Lung microvascular endothelial cell (primary cell): Measurements from ENCODE around the gene POU5F1. TPM values are rescaled to one million over a fixed set of nuclear protein-coding genes. Genes with fewer than 3 reads are reported as not detected.
"Not testable (repeated sequence)": the region's sequence is repeated elsewhere in the genome, so short reads cannot be mapped to it uniquely, and the experiment has no call there.

ENCODE experiments used
- DNase-seq, 2 donors: peaks; one replicate each; pipeline versions ENCODE4 v3.0.0 to v3.0.0-alpha.2; 2010; ENCODE audit warnings: low read depth in 2 of 2
- total RNA-seq: library from RNA; depleted of rRNA; stranded (reverse); fragments of >200 nt; gene quantifications from 2 replicates; pipeline ENCODE4 v1.2.1, GENCODE V29; 2014

Gene POU5F1
- total RNA-seq, 1 donor from 2014 or later = not detected

DNA sequence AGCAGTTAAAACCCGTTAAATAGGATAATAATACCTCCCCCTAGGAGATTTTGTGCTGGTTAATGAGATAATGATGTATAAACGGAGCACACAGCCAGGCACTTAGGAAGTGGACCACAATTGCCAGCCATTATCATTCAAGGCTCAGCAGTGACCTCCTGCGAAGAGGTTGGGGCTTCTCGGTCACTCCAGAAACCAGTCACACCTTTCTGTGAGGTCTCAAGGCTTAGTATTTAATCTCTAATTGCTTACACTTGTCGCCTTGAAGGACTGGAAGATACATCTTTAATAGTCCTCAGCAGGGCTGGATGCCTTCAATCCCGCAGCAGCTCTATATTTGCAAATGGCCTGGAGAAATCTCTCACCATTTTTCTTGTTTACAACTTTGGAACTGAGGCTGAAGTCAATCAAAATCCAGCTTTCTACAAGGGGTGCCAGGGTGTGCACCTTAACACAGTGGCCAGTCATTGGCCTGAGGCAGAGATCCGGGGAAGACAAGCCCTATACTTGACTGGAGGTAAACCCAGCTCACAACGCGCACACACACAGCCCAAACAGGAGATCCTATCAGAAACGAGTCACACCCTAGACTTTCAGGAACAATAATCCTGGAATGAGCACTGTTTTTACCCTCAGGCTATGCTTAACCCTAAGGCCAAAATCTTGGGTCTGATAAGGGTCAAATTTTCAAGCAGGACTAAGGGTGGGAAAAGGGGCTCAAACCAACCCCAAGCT is 1.2 kb downstream of the POU5F1 start:
- DNase-seq = no peak

DNA sequence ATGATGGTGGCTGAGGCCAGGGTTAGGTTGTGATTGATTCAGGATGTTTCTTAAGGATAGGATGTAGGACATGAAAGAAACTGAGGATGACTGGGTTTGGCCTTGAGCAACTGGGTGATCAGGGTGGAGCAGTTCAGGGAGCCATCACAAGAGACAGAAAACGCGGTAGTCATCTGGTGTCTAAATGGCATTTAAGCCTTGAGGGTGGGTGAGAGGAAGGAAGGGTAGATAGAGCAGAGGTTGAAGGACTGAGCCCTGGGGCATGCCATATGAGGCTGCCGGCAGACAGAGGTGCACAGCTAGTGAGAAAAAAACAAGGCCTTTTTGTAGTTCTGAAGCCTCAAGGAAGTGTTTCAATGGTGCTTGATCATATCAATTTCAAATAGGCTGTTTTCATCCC is 1.9 kb downstream of the POU5F1 start:
- no peak for DNase-seq

DNA sequence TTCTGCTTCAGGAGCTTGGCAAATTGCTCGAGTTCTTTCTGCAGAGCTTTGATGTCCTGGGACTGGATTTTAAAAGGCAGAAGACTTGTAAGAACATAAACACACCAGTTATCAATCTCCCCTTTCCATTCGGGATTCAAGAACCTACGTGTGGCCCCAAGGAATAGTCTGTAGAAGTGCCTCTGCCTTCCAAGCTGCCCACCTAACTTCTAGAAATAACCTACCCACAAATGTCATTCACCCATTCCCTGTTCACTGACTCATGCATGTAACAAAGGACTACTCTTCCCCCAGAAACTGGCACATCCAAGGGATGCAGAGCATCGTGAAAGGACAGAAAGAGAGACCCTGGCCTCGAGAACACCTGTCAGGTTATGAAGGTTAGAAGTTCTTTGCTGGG is 4.5 kb downstream of the POU5F1 start:
- no peak for DNase-seq

DNA sequence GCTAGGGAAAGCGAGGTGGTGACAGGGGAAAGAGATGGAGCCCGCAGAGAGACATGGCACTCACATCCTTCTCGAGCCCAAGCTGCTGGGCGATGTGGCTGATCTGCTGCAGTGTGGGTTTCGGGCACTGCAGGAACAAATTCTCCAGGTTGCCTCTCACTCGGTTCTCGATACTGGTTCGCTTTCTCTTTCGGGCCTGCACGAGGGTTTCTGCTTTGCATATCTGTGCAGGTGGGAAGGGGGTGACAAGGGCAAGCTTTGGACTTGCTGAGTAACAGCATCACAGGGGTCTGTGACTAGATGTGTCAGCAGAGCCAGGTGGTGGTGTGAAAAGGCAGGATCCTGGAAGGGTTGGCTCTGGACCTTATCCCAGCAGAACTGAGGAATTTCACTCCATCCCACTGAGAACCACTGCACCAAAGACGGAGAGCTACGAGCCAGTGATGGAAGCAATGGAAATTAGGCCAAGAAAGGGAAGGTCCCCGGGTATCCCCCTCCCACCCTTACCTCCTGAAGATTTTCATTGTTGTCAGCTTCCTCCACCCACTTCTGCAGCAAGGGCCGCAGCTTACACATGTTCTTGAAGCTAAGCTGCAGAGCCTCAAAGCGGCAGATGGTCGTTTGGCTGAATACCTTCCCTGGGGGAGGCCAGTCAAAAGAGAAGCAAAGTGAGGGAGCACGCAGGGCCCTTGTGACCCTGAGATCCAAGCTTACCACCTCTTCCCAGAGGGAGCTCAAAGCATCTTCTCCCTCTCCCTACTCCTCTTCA is 5.2 kb downstream of the POU5F1 start:
- DNase-seq = not testable (repeated sequence)

DNA sequence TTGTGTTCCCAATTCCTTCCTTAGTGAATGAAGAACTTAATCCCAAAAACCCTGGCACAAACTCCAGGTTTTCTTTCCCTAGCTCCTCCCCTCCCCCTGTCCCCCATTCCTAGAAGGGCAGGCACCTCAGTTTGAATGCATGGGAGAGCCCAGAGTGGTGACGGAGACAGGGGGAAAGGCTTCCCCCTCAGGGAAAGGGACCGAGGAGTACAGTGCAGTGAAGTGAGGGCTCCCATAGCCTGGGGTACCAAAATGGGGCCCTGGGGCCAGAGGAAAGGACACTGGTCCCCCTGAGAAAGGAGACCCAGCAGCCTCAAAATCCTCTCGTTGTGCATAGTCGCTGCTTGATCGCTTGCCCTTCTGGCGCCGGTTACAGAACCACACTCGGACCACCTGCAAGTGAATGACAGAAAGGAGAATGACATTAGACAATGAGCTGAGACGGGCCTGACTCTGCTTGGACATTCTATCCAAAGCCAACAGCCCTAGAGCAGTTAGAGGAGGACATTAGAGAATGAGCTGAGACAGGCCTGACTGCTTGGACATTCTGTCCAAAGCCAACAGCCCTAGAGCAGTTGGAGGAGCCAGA is 5.9 kb downstream of the POU5F1 start:
- DNase-seq = not testable (repeated sequence)

DNA sequence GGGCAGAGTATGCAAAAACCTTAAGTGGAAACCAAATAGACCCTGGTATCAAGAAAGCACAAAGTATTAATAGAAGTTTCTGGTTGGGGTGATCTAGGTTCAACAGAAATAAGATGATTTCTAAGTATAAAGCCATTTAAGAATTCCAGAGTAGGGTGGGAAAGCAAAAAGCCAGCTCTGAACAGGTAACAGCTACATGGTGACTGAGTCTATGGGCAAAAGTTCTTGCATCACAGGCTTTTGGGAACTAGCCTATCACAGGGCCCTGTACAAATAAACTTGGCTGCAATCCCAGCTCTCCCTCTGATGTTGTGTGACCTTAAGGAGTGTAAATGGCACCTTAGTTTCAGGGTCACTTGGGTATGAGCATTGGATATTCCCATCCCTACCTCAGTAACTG is 6.6 kb downstream of the POU5F1 start:
- DNase-seq = no peak

DNA sequence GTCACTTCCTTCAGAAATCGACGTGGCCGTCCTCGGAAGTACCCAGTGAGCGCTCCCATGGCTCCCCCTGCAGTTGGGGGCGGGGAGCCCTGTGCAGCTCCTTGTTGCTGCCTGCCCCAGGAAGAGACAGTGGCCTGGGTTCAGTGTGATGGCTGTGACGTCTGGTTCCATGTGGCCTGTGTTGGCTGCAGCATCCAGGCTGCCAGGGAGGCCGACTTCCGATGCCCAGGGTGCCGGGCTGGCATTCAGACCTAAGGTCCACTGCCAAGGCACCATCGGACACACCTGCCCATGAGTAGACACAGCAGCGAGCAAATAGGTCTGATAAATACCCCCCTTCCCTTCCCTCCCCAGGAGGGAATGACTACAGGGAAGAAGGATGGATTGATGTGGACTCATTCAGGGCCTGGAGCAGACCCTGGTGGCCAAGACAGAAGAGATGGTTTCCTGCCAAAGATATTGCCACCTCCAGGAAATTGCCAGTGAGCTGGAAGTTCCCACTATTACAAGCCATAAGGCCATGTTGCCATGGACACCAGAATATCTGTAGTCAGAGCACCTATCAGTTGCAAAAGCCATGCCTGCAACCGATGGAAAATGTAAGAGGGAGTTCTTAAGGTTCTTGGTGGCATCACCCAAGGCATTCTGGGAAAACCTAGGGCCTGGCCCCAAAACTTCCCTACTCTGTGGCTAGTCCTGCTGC is 7.9 kb downstream of the POU5F1 start:
- DNase-seq = no peak

DNA sequence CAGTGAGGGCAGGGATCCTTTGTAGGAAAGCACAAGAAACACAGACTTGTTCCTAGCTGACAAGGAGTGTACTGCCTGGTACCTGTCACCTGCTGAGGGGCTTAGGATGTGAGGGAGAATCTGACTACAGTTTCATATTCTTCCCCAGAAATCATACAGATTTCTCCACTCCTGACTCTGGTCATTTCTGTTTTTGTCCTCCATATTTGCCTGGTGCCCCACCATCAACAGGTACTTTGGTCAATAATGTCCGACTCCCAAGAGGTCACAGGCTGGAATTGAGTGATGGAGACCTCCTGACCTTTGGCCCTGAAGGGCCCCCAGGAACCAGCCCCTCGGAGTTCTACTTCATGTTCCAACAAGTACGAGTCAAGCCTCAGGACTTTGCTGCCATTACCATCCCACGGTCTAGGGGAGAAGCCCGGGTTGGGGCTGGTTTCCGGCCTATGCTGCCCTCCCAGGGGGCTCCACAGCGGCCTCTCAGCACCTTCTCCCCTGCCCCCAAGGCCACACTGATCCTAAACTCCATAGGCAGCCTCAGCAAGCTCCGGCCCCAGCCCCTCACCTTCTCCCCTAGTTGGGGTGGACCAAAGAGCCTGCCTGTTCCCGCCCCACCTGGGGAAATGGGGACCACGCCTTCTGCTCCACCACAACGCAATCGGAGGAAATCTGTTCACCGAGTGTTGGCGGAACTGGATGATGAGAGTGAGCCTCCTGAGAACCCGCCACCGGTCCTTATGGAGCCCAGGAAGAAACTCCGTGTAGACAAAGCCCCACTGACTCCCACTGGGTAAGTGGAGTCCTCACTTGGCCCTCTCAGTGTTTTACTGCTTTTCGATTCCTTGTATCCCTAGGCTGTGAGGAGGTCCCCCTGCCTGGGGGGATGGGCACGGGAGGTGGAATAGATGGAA is 9.0 kb downstream of the POU5F1 start:
- DNase-seq = no peak

DNA sequence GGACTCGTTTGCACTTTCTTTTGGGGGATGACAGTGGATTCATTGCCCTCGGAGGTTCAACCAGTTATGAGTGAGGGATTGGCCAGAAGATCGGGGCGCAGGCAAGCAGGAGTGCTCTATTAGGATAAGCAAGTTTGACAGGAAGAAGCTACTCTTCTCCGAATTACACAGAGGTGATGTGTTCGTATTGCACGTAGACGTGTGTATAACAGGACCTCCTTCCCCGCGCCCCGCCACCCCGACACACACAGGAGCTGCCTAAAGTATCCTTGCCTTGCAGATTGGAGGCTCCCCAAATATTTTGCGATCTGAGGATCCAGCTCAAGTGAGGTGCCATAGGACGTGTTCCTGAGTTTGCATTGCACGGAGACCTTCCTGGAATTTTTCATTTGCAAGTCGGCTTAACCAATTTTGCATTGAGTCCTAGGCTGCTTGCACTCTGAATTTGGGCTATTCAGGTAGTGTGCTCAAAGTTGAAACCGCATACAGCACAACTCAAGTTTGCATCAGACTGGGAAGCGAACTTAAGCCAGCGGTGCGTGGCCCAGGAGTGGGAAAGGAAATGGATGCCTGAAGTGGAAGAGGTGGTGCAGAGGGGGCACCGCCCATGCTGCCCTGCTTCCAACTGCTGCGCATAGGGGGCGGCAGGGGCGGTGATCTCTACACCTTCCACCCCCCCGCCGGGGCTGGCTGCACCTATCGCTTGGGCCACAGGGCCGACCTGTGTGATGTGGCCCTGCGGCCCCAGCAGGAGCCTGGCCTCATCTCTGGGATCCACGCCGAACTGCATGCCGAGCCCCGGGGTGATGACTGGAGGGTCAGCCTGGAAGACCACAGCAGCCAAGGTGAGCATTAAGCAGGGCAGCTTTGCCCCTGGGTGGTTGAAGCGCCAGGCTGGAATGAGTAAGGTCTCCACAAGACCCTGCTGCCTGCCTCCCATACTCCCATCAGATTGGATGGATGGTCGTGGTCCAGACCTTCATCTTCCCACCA is 11.3 kb downstream of the POU5F1 start:
- DNase-seq = peak in 1 of 2 donors; percentile 11

DNA sequence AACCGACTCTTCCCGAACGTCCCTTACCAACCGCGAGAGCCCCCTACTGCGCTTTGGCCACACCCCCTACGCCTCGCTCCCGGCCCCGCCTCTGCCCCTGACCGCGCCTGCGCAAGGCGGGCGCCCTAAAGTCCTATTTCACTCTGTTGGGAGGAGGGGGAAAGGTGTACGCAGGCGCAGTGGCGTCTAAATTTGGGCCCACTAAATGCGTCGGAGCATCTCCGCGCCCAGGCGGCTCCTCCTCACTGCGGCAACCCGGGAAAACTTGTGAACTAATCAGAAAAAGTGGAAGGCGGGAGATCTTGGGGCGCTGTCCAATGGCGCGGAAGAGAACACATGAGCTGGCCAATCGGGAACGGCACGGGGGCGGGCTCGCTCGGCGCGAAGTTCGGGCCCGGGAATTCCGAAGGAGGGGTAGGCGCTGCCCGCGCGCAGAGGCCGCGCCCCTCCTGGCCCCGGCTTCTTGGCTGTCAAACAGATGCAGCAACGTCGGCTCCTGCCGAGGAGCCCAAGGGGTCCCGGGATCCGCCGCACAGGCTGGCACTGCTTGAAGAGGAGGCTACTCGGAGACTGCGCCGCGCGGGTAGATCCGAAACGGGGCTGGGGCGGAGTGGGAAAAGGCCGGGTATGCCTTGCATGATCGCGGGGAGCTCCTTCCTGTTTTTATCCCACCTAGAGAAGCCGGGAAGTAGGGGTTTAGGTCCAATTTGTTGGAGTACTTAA is 12.2 kb downstream of the POU5F1 start, which contains the start of gene TCF19:
Gene TCF19, plus strand, starts transcription at position 450 of the 723 bp plus-strand sequence. CDS start 881 bp downstream, outside the sequence.
- peak; percentile 99 for DNase-seq

DNA sequence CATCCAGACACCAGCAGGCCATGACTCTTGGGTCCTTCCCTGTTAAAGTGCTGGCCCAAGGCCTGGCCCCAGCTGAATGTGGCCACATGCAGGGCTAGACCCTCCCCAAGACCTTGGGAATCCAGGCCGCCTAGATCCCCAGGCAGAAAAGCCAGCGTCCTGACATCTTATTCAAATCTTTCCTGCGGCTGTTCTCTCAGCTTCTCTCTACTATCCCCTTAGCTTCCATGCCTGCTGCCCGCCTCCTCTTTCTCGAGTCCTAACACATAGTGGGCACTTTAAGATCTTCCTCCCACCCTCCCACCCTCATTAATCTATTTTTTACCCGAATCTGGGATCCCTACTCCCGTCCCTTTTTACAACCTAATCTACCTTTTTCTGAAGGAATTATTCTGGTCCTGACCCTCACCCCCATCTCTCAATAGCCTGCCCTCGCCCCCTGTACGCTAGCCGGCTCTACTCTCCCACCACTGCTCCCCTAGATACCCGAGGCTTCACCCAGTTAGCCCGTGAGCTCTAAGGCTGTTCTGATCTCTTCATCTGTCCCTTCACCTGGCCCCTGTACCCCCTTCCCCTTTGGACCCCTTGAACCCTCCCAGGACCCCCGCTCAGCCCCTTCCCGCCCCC is 12.9 kb downstream of the POU5F1 start, which contains the start of gene CCHCR1:
Gene CCHCR1, minus strand, starts transcription at position 290 of the 627 bp plus-strand sequence. Its CDS starts 202 bp downstream, at position 88.
- no peak for DNase-seq

DNA sequence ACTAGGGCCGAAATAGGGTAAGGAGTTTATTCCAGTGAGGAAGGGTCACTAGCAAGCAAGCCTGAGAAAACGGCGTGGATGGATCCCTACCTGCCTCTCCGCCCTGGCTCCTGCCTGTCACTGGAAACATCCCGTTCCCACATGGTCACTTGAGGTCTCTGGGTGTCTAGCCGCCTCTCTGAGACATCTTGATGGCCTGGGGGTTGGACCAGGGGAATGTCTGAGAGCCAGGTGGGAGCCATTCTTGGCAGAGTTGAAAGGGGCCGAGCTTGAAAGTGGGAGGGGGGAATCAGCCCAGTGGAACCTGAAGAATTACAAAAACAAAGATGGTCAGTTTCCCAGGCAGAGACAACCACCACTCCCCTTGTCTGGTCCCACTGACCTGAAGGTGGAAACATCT is 13.8 kb downstream of the POU5F1 start:
- DNase-seq = no peak

DNA sequence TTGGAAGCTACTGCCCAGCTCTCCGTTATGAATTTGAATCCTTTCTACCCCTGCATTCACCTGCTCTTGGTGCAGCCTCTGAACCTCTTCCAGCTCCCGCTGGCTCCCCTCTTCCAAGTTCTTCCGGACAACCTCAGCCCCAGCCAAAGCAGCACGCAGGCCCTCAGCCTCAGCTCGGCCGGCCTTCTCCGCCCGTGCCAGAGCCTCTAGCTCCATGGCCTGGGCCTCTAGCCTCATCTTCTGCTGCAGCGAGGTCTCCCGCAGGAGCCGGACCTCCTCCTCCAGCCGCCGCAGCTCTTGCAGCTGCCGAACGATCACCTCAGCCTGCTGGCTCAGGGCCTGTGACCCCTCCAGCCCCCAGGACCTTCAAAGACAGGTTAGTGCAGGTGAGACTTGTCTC is 16.0 kb downstream of the POU5F1 start:
- DNase-seq = no peak

DNA sequence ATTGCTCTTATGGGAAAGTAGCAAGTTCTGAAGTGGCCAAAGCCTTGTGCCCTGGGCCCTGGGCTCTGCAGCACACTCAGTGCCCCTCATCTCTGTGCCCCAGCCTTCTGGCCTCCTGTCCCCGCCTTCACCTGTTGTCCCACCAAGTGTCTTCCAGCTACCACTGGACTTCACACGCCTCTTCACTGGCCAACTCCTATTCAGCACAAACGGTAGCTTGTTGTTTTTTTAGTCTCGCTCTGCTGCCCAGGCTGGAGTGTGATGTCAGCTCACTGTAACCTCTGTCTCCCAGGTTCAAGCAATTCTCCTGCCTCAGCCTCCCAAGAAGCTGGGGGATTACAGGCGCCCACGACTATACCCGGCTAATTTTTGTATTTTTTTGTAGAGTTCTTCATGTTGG is 17.7 kb downstream of the POU5F1 start:
- no peak for DNase-seq

DNA sequence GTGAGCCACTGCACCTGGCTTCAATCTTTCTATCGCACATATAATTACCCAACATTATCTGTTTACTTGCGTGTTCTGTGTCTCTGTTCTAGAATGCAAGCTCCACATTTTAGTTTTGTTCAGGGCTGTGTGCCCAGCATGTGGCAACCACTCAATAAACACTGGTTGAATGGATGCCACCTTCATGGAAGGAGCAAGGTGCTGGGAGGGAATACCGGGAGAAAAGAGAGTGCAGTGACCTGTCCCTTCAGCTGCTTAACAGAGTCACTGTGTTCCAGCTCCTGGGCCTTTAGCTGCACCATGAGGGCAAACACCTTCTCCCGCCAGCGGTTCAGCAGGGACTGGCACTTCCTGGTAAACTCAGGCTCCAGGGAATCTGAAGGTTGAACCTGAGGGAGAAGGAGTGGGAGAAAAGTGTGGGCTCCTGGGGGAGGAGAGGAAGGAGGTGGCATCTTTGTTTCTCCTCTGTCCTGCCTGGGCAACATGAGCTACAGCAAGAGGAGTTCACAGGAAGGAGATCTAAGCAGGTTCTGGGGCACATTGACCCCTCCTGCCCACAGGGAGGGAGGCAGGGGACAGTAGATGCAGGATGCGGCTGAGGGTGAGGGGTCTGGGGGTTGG is 20.5 kb downstream of the POU5F1 start:
- no peak for DNase-seq

DNA sequence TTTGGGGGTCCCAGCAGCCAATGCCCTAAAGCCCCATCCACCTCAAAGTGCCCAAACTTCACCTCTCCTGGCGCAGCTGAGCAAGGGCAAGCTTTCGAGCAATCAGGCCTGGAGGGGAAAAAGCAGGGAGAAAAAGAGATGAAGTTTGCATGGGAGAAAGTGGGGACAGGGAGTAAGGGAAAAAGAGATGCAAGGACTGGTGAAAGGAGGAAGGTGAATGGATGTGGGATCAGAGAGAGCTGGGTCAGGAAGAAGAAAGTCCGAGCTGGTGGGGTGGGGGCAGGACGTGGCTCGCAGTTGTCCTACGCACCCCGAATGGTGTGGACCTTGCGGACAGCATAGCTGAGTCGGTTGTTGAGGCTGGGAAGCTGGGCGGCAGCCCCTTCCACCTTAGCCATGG is 25.1 kb downstream of the POU5F1 start:
- no peak for DNase-seq

DNA sequence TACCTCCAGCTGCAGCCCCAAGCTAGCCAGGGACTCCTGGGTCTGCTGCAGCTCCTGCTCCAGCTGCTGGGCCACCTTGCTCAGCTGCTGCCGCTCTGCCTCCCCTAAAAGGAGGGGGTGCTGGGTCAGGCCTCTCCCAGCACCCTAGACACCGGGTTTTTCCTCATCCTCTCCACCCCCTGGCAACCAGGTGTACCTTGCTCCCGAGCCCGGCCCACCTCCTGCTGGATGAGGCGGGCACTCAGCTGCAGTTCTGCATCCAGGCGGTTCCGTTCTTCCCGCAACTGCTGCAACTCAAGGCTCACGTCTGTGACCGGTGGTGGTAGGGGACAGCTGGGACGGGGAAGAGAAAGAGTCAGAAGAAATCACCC is 25.5 kb downstream of the POU5F1 start:
- no peak for DNase-seq
